ENCODE data around the gene NR1H4.

NR1H4 gene

GRCh38 chr12:100489251-100489820 is 15.7 kb downstream of the NR1H4 start:
- no peak for TF ChIP-seq CTCF (IDR thresholded peaks at IDR 0.05)

GRCh38 chr12:100490056-100490455 is 16.4 kb downstream of the NR1H4 start:
- TF ChIP-seq CTCF (IDR thresholded peaks at IDR 0.05), result no peak

GRCh38 chr12:100491104-100491503 is 17.4 kb downstream of the NR1H4 start:
- no peak for TF ChIP-seq CTCF (IDR thresholded peaks at IDR 0.05)

GRCh38 chr12:100493396-100494012 is 19.8 kb downstream of the NR1H4 start:
- no peak for TF ChIP-seq CTCF (IDR thresholded peaks at IDR 0.05)

- TF ChIP-seq CTCF (IDR thresholded peaks at IDR 0.05), result no peak
These were observed 20.4 kb downstream of the NR1H4 start for GRCh38 chr12:100494026-100494425.

GRCh38 chr12:100494538-100494937 is 20.9 kb downstream of the NR1H4 start:
- no peak for TF ChIP-seq CTCF (IDR thresholded peaks at IDR 0.05)

- no peak for TF ChIP-seq CTCF (IDR thresholded peaks at IDR 0.05)
These were observed 23.6 kb downstream of the NR1H4 start for GRCh38 chr12:100497105-100497795.
